HG02973 (cell line): ENCODE data around the gene TEAD1.
"Not testable (repeated sequence)": the region's sequence is repeated elsewhere in the genome, so short reads cannot be mapped to it uniquely, and the experiment has no call there.

Source experiments
- ATAC-seq: cut with Tn5 transposase; IDR thresholded peaks from one replicate; pipeline ENCODE4 v1.9.1; 2021; ENCODE audit warnings: moderate library complexity; ENCODE audit not compliant: unreplicated experiment

The TEAD1 gene

GRCh38 chr11:12758117-12758516, 83.9 kb downstream of the TEAD1 start:
- not testable (repeated sequence) for ATAC-seq

GRCh38 chr11:12761029-12761428, 86.8 kb downstream of the TEAD1 start:
- no peak for ATAC-seq

DNA sequence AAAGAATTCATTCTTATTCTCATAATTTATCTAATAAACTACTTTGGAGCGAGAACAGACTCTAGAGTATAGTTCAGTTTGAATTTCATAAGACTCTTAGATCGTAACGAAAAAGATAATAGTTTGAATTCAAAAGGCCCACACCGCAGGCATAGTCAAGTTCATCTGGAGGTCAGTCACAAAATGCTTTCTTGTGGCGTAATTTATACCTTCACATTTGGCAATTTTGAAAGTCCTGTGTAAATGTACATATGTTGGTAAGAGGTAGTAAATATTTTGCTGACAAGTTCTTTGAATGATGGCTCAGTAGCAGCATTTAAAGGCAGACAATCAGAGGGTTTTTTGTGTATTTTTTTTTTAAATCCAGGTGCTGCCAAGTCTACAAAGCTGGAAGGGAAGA, 88.1 kb downstream of the TEAD1 start:
- no peak for ATAC-seq

- ATAC-seq = no peak
Measured at GRCh38 chr11:12762696-12763324, 88.6 kb downstream of the TEAD1 start.

DNA sequence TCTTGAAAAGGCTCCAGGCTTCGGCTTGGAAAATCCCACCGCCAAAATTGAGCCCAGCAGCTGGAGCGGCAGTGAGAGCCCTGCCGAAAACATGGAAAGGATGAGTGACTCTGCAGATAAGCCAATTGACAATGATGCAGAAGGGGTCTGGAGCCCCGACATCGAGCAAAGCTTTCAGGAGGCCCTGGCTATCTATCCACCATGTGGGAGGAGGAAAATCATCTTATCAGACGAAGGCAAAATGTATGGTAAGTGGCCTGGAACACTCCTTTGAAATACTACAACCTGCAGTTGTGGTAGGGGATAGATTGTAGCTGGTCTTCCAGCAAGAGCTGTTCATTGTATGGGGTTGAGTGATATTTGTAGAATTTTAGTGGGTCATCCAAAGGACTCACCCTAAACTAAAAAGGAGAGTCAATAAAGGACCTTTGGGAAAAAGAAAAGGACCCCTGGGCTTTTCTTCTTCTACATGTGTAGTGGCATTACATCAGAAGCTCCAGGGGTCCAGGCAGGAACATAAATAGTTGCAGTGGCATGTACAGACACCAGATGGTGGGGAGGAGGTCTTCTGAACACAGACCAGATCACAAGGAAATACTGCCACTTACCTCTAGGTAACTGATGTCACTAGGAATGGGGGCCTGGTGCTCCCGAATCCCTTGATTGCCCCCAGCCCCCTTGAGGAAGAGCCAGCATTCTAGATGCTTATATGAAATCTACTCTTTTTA, 90.1 kb downstream of the TEAD1 start:
- ATAC-seq = no peak

DNA sequence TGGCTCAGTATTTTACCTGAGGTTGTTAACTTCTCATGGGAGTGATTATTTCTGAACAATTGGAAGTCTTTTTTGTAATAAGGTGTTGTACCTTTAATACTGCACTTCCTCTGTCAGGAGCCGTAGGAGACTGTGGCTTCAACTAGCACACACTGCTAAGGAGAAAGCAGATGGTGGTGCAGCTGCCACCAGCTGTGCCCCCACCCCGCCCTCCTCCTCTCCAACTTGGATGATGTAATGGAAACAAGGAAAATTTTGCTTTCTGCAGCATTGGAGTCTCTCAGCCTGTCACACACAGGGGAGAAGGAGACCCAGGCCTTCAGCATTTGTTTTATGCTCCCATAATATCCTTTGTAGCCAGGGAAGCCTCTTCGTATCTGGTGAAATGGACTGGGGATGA, 91.2 kb downstream of the TEAD1 start:
- ATAC-seq = no peak

GRCh38 chr11:12767027-12767426, 92.8 kb downstream of the TEAD1 start:
- ATAC-seq = no peak

DNA sequence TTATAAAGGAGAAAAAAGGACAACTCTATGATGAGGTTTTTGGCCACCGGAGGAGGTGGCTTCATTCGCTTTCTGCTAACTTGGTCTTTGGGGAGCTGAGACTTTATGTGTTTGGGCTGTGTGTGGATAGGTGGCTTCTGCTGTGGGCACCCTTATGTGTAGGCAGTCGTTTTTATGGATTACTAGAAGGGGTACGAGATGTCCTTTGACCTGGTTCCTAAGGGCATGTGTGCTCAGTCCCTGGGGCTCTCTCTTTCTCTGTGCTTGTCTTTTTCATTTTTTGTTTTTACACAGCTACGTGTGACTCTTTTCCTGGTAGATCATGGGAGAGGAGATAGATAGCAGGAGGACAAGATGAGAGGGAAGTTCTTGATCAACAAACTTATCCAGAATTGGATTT, 93.4 kb downstream of the TEAD1 start:
- ATAC-seq = no peak

DNA sequence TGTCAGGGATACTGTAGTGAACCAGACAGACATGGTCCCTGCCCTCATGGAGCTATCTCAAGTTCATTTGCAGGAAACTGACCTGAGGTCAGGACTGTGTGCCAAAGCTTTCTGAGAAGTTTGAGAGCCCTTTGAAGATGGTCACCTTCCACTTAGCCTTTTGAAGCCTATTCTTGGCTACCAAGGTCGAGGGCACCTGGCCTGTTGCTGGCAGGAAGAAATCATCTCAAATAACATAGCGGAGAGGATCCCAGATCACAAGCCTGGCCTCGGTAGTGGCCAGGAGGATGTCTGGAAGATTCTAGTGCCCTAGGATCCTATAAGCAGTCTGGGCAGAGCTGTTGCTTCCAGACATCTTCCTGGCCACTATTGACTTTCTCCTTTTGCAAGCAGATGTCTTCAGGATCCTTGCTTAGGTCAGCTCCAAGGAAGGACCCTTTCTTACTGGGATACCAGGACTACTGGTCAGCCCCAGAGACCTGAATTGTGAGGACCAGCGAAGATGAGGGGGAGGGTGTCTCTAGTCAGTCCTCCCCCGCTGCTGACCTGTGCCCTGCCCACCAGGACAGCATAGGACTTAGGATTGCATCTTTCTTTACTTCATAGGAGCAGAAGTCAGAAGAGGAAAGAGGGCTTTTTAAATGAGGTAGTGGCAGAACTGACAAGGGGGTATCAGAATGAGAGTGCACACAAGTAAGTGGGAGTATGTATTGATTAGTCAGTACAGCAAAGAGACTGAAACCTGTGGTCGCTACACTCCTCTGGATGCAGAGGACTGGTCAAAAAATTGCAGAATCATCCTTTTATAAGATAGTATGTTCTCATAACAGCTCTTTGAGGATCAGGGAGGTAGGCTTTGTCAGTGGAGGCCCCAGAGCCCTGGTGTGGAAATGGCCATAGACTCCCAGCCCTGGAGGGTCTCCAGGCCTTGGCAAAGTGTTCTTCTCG, 94.8 kb downstream of the TEAD1 start:
- ATAC-seq = peak; percentile 78

GRCh38 chr11:12769834-12770345, 95.7 kb downstream of the TEAD1 start:
- no peak for ATAC-seq

- no peak for ATAC-seq
Measured at GRCh38 chr11:12770435-12770834, 96.2 kb downstream of the TEAD1 start.

DNA sequence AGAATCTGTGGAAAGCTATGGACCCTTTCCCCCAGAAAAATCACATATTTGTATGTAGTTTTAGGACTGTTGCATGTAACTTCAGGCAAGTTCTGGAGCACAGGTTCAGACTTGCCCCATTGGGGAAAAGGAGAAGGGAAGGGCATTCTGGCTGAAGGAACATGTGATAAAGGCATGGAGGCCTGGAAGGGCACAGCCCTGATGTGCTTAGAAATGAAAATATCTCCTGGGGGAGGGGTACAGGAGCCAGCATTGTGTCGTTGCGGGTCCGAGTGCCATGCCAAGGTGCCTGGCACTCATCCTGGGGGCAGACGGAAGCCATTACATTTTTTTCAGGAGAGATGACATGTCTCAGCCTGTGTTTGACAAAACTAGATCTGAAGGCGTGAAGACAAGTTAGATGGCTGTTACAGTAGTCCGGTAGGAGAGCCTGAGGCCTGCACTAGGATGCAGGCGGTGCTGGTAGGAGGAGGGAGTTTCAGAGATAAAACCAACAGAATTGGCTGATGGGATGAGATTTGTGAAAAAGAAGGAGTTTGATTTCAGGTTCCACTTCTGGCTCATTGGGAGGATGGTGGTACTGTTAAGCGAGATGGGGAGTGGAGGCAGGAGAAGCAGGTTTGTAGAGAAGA, 96.9 kb downstream of the TEAD1 start:
- ATAC-seq = no peak

- ATAC-seq = no peak
Measured at GRCh38 chr11:12771875-12772274, 97.7 kb downstream of the TEAD1 start.

- no peak for ATAC-seq
Measured at GRCh38 chr11:12772324-12772723, 98.1 kb downstream of the TEAD1 start.

DNA sequence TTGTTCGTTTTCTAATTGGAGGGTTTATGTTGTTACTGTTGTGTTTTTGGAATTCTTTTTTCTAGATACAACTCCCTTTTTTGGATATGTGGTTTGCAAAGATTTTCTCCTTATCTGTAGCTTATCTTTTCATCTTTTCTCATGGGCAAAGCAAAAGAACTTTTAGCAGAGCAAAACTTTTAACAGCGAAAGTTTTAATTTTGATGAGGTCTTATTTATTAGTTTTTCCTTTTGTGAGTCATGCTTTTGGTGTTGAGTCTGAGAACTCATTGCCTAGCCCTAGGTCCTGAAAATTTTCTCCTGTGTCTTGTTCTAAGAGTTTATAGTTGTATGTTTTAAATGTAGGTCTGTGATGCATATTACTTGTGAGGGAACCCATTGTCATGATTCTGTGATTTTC, 99.4 kb downstream of the TEAD1 start:
- no peak for ATAC-seq

DNA sequence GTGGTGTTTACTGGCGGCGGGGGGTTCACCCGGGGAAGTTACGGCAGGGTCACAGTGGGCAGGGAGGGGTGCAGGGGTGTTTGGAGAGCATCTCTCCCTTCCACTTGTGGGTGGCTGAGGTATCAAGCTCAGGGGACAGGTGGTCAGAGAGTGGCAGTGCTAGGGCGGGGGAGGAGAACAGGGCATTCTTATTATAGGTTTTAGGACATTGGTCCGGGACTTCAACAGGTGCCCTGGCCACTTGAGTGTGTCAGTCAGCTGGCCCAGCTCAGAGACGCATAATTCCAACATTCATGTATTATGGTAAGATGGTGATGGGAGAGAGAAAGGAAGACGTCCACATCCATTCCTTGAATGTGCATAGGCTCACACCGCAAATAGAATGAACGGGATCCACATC, 101.7 kb downstream of the TEAD1 start:
- ATAC-seq = no peak

- ATAC-seq = no peak
Measured at GRCh38 chr11:12777208-12777874, 103.1 kb downstream of the TEAD1 start.

DNA sequence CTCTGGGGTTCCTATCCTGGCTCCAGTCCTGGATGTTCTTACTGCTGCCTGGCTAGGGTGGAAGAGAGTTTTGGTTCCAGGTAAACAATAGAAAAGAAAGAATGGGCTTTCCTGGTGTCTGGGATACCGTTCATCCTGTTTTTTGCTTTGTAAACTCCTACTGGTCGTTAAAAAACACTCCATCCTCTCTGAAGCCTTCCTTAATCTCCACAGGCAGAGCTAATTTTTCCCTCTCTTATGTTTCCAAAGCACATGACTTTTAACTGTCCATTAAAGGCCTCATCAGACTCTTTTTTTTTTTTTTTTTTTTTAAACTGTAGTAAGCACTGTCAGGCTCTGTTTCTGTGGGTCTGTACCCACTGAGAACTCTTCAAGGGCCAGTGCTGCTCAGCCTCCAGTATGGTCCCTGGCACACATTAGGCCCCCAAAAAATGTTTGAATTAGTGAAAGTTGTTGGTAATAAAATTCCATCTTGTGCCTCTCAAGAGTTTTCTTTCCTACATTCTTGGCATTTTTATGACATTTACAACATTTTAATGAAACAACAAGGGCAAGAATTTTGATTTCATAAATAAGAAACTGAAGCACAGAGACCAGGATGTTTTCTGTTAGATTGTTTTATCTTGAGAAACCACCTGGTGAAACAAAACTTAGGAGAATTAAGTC, 104.2 kb downstream of the TEAD1 start:
- ATAC-seq = no peak

- no peak for ATAC-seq
Measured at GRCh38 chr11:12783765-12784164, 109.5 kb downstream of the TEAD1 start.

GRCh38 chr11:12784445-12784844, 110.2 kb downstream of the TEAD1 start:
- ATAC-seq = no peak
